ENCODE results near the gene SEZ6L2. TPM values are rescaled to one million over a fixed set of nuclear protein-coding genes. Genes with fewer than 3 reads are reported as not detected.
A peak's percentile ranks its signal among the peaks of the same experiment; 100 is the strongest.

Gene SEZ6L2
- total RNA-seq, 4 donors from 2014 or later = 0.52 to 19.4 (median 4.6) TPM; not detected in 1

DNA sequence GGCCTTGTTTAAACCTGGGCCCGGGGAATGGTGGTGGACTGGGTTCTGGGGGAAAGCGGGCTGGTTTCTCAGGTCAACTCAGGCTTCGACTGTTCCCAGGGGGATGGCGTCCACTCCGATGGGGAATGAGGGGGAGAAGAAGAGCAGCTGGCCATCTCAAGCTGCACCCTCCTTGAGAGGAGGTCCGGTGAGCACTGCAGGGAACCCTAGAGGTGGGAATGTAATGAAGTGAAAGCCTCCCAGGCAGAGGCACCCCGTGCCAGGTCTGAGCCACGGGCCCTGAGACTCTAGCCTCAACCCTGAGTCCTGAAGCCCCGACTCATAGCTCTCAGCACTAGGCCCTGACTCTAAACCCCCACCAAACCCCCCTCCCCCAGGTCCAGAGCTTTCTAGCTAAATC lies 35.1 kb downstream of the SEZ6L2 start:
- Histone ChIP-seq H3K4me3 (no peak overlapping the region), H3K9me3 (no peaks in the 10 kb centered on the region), H3K27me3 (no peaks in the 10 kb centered on the region), H3K27ac (no peak overlapping the region), H3K4me1 (peaks cover 0 to 15% of the 10 kb centered on the region in 2 donors), H3K36me3 (no peaks in the 10 kb centered on the region)
- intact Hi-C loops (cut with DNase I; ENCODE audit: low total_unique reads) = no loop called here
- DNase-seq = no peak
- TF ChIP-seq, protein P1, sequence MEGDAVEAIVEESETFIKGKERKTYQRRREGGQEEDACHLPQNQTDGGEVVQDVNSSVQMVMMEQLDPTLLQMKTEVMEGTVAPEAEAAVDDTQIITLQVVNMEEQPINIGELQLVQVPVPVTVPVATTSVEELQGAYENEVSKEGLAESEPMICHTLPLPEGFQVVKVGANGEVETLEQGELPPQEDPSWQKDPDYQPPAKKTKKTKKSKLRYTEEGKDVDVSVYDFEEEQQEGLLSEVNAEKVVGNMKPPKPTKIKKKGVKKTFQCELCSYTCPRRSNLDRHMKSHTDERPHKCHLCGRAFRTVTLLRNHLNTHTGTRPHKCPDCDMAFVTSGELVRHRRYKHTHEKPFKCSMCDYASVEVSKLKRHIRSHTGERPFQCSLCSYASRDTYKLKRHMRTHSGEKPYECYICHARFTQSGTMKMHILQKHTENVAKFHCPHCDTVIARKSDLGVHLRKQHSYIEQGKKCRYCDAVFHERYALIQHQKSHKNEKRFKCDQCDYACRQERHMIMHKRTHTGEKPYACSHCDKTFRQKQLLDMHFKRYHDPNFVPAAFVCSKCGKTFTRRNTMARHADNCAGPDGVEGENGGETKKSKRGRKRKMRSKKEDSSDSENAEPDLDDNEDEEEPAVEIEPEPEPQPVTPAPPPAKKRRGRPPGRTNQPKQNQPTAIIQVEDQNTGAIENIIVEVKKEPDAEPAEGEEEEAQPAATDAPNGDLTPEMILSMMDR (IDR thresholded peaks at IDR 0.05) = no peak
- TF ChIP-seq POLR2A (IDR thresholded peaks at IDR 0.05) = no peak

DNA sequence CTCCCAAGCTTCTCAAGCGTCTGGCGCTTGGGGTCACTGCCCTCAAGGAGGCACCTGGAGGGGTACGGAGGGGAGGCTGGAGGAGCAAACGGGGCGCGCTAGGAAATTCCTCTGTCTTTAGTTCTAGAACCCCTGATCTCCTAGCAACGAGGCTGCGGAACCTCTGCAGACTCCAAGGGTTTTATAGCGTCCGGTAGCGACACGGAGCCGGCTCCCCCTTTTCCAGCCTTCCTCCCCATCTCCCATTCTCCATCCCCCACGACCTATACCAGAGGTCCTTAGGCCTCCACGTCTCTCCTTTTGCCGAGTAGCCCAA lies 35.7 kb downstream of the SEZ6L2 start:
- peak overlapping the region; percentile 91 to 97 for H3K27ac ChIP-seq
- no peaks in the 10 kb centered on the region for H3K9me3 ChIP-seq
- TF ChIP-seq, protein P1 (IDR thresholded peaks at IDR 0.05) = peak in 1 of 4 experiments; percentile 2
- TF ChIP-seq POLR2A (IDR thresholded peaks at IDR 0.05) = no peak
- no peaks in the 10 kb centered on the region for H3K36me3 ChIP-seq
- no peaks in the 10 kb centered on the region for H3K27me3 ChIP-seq
- H3K4me1 ChIP-seq = peaks cover 0 to 15% of the 10 kb centered on the region in 2 donors
- DNase-seq = no peak
- H3K4me3 ChIP-seq = peak overlapping the region; percentile 3 to 81
- intact Hi-C loops (cut with DNase I; ENCODE audit: low total_unique reads) = no loop called here

DNA sequence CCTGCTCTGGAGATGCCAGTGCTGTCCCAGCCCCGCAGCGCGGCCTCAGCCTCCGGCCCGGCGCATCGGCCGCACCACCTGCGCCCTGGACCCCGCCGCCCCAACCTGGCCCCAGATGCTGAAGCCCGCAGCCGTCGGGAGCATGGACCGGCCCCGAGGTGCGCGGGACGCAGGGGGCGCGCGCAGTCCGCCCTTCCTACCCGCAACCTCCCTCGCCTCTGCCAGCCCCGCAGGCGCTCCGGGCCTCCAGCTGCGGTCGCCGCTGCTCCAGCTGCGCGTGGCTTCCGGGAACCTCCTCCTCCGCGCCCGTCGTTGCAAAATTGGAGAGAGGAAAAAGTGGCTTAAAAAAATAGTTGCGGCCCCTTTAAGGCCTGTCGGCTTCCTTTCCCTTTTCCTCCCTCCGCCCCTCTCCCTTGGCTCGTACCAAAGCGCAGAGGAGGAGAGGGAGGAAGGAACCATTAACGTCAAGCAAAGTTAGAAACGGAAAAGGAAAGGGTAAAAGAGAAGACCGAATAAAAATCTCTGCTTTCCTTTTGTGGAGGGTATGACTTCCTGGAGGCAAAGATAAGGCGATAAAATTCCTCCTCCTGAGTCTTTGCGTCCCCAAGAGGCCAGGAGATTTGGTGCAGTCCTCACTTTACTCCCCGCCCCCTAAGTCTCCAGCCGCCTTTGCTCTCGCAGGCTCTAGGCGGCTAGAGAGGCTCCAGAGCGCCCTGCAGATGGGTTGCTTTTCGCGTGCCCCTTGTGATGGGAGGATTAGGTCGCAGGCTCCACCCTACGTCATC lies 36.3 kb downstream of the SEZ6L2 start, which contains the start of gene CDIPT:
TSS of gene CDIPT (minus strand) at position 343 of the 785 bp plus-strand sequence. CDS start 369 bp downstream, outside the sequence.
- H3K9me3 ChIP-seq = no peaks in the 10 kb centered on the region
- no peaks in the 10 kb centered on the region for H3K36me3 ChIP-seq
- no peaks in the 10 kb centered on the region for H3K27me3 ChIP-seq
- peak within 1 kb of the TSS; percentile 91 to 97 for H3K27ac ChIP-seq
- peak; percentile 93 to 95 for DNase-seq
- TF ChIP-seq POLR2A (IDR thresholded peaks at IDR 0.05) = peak in 1 of 2 donors; percentile 16
- TF ChIP-seq, protein P1 (IDR thresholded peaks at IDR 0.05) = peak; percentile 63 to 82 (median 72)
- peaks cover 0 to 15% of the 10 kb centered on the region in 2 donors for H3K4me1 ChIP-seq
- intact Hi-C loops (cut with DNase I; ENCODE audit: low total_unique reads) = no loop called here
- H3K4me3 ChIP-seq = peak within 1 kb of the TSS; percentile 81 to 96

DNA sequence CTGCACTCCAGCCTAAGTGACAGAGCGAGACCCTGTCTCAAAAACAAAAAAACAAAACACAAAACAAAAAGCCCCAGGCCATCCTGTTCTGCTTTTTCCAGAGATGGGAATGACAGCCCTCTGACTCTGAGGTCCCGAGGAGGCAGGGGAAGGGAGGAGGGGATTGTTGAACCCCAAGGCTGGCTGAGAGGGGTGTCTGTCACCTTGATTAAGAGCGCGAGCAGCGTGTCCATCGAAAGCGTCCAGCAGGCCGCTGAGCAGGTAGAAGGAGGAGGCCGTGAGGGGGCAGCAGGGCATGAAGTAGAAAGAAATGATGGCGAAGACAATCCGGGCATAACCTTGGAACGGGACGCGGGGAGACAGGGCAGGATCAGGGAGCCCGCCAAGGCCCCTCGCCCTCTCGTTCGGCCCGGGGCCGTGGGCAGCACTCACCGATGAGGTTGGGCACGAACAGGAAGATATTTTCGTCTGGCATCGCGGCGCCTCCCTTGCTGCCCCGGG lies 36.9 kb downstream of the SEZ6L2 start:
- Histone ChIP-seq H3K27me3 (no peaks in the 10 kb centered on the region), H3K4me3 (peak overlapping the region; percentile 81 to 96), H3K36me3 (no peaks in the 10 kb centered on the region), H3K9me3 (no peaks in the 10 kb centered on the region), H3K4me1 (peaks cover 0 to 15% of the 10 kb centered on the region in 2 donors), H3K27ac (peak overlapping the region; percentile 91 to 97)
- DNase-seq = no peak
- TF ChIP-seq, protein P1 (IDR thresholded peaks at IDR 0.05) = peak in 1 of 4 experiments; percentile 14
- no peak for TF ChIP-seq POLR2A (IDR thresholded peaks at IDR 0.05)
- intact Hi-C loops (cut with DNase I; ENCODE audit: low total_unique reads) = no loop called here

DNA sequence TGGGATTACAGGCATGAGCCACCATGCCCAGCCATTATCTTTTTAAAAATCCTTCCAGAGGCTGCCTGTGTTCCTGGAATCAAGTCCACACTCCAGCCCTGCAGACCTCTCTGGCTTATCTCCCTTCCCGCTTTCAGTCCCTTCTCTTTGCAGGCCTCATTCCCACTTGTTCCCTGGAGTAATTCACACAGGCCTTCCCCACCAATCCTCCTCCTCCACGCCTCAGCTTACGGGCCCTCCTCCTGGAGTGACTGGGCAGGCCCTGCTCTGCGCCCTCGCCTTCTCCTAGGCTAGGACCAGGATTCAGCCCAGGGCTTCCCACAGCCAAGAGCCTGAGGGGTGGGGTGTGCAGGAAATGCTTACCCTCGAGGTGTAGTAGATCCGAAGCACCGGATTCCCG lies 39.1 kb downstream of the SEZ6L2 start:
- Histone ChIP-seq H3K4me3 (no peak overlapping the region), H3K9me3 (no peaks in the 10 kb centered on the region), H3K27me3 (no peaks in the 10 kb centered on the region), H3K4me1 (peaks cover 0 to 15% of the 10 kb centered on the region in 2 donors), H3K27ac (no peak overlapping the region), H3K36me3 (no peaks in the 10 kb centered on the region)
- TF ChIP-seq, protein P1 (IDR thresholded peaks at IDR 0.05) = no peak
- TF ChIP-seq POLR2A (IDR thresholded peaks at IDR 0.05) = no peak
- no peak for DNase-seq
- intact Hi-C loops (cut with DNase I; ENCODE audit: low total_unique reads) = no loop called here
